RPMI7951 (cell line): ENCODE data around the gene ELL. TPM values are rescaled to one million over a fixed set of nuclear protein-coding genes. Genes with fewer than 3 reads are reported as not detected.
"Not testable (repeated sequence)": the region's sequence is repeated elsewhere in the genome, so short reads cannot be mapped to it uniquely, and the experiment has no call there.

Source experiments
- DNase-seq: peaks from one replicate; pipeline ENCODE4 v3.0.0-alpha.2; 2012; ENCODE audit warnings: low read depth
- total RNA-seq: library from RNA; depleted of rRNA; stranded (reverse); fragments of >200 nt; shearing (Covaris generic); gene quantifications from 2 replicates; pipeline ENCODE4 v1.2.3, GENCODE V29; 2014; rRNA removed

Gene ELL
- 6.5 and 7.2 TPM in 2 replicates for total RNA-seq

- DNase-seq = no peak
Measured at GRCh38 chr19:18521692-18522123, at the start of gene ELL. Gene ELL (minus strand): TSS chr19:18522070. CDS start chr19:18522055, 15 bp downstream.

DNA sequence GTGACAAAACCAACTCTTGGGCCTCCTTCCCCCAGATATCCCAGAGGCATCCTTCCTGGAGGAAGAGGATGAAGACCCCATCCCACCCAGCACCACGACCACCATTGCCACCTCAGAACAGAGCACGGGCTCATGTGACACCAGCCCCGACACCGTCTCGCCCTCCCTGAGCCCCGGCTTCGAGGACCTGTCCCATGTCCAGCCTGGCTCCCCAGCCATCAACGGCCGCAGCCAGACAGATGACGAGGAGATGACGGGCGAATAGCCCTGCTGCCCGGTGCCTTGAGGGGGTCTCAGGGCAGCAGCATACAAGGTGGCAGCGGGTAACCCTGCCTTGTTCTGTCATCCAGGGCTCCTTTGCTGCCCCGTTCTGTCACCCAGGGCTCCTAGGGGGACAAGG, 46.5 kb upstream of the ELL start:
- no peak for DNase-seq

DNA sequence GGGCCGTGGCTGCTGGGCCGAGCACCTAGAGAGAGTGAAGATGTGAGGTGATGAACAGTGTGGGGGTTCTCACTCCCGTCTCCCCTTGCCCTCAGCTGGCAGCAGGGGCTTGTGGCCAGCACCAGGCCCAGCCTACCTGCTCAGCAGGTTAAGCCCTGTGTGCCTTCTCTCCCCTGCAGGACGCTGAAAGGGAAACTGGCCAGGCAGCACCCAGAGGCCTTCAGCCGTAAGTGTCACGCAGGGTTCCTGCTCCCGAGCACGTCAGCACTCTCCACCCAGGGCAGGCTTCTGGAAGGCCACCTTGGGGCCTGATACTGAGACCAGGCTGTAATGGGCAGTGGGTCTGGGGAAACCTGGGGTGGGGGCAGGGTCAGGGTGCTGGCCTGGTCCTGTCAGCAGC, 45.1 kb upstream of the ELL start:
- DNase-seq = no peak

DNA sequence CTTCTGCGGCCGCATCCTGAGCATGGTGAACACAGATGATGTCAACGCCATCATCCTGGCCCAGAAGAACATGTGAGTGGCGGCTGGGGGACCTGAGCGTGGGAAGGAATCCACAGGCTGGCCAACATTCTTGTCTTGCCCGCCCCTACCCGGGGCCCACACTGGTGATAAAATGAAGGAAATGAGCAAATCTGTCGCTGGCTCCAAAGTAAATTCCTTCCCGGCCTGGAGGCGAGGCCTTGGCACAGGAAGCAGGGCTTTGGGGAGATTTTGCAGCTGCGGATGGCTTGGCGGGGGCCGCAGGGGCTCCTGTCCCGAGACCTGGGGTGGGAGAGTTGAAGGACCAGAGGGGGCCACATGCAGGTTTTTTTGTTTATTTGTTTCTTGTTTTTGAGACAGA, 40.2 kb upstream of the ELL start:
- no peak for DNase-seq

GRCh38 chr19:18559685-18560084, 37.8 kb upstream of the ELL start:
- no peak for DNase-seq

GRCh38 chr19:18558604-18559003, 36.7 kb upstream of the ELL start:
- no peak for DNase-seq

GRCh38 chr19:18558202-18558555, 36.3 kb upstream of the ELL start:
- DNase-seq = no peak

DNA sequence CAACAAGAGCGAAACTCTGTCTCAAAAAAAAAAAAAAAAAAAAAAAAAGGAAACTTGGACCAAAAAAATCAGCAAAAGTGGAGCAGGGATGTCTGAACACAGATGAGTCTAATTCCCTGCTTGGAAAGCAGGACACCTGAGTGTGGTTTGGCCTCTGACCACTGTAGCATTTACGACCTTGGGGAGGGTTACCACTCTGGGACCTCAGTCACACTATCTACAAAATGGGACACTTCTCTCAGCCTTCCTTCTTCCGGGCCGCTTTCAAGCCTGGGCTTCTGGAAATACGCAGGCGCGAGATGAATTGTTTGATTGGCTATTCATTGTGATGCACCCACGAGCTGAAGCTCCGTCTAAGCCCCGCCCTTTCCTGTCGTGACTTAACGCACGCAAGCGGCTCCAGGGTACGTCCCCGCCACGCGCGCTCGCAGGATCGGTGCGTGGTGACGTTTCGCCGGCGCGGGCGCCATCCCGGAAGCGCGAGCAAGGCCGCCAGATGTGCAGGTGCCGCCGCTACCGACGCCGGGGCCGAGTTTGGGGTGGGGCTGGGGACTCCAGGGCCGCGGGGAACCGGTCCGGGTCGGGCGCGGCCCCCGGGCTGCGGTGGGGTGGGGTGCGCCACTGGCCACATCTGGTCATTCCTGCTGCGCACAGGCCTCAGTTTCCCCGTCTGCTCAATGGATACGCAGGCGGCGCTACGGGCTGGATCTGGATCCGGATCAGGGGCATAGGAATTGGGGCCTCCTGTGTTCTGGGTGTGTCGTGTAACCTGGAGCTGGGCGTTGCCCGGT, 35.7 kb upstream of the ELL start, which contains the start of gene KXD1:
TSS of gene KXD1 (plus strand) at position 460 of the 791 bp plus-strand sequence. CDS start 4,187 bp downstream, outside the sequence.
- peak; percentile 99 for DNase-seq

GRCh38 chr19:18551631-18552030, 29.8 kb upstream of the ELL start:
- no peak for DNase-seq

GRCh38 chr19:18543814-18544475, 22.1 kb upstream of the ELL start:
- peak; percentile 78 for DNase-seq

DNA sequence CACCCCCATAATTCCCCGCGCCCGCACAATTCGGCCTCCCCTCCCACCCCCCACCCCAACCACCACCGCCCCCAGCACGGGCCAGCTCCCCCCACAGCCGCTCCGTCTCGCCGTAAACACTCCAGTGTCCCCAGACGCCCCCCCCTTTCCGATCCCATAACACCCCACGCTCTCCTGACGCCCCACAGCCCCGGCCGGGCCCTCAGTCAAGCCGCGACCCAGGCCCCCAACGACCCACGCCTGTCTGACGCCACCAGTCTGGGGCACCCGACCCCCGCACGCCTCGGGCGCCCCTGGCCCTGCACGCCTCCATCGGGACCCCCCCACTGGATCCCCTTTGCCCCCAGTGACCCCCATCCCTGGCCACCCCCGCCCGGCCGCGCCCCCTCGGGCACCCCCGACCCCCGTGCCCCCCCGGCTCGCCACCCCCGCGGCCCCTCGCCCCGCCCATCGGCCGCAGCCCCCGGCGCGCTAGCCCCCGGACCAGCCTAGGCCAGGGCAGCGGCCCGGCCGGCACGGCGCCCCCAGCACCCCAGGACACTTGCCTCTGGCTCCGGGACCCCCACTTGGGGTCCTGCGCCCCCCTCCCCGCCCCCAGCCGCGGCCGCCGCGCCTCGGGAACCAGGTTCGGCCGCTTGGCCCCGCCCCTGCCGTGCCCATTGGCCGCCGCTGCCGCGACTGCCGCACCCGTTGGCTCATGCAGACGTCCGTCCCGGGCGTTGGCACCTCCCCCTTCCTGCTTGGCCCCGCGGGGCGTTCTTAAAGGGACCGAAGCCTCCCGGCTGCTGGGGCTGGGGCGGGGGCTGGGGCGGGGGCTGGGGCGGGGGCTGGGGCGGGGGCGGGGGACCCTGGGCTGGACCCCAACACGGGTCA, 21.3 kb upstream of the ELL start, which contains the start of gene FKBP8:
TSS of gene FKBP8 (minus strand) at position 633 of the 873 bp plus-strand sequence. CDS start 1,603 bp downstream, outside the sequence.
- DNase-seq = peak; percentile 81

GRCh38 chr19:18541992-18542940, 20.4 kb upstream of the ELL start:
- no peak for DNase-seq

- peak; percentile 52 for DNase-seq
Measured at GRCh38 chr19:18541258-18541991, 19.6 kb upstream of the ELL start.

DNA sequence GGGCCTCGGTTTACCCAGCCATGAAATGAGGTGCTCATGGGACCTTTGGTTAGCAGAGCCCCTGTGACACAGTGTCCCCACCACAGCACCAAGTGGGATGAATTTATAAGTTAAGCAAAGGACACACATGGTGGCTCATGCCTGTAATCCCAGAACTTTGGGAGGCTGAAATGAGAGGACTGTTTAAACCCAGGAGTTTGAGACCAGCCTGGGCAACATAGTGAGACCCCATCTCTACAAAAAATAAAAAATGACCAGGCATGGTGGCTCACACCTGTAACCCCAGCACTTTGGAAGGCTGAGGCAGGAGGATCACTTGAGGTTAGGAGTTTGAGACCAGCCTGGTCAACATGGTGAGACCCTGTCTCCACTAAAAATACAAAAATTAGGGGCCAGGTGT, 18.3 kb upstream of the ELL start:
- DNase-seq = not testable (repeated sequence)

DNA sequence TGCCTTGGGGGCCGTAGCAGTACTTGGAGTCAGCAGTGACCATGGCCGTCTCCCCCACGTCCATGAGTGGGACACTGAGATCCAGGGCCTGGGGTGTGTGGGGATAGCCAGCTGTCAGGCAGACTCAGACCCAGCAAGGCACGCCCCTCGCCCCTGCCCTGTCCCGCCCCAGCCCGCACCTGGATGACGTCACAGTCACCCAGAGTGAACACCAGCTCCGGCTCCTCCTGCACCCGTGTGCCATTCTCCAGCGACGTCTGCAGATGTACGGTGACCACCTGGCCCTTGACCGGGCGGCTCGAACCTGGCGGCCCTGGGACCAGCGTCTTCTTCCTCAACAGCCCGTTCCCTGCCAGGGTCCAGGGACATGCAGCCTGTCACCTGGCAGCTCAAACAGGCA, 17.5 kb upstream of the ELL start:
- no peak for DNase-seq

- DNase-seq = no peak
Measured at GRCh38 chr19:18538115-18538514, 16.2 kb upstream of the ELL start.

DNA sequence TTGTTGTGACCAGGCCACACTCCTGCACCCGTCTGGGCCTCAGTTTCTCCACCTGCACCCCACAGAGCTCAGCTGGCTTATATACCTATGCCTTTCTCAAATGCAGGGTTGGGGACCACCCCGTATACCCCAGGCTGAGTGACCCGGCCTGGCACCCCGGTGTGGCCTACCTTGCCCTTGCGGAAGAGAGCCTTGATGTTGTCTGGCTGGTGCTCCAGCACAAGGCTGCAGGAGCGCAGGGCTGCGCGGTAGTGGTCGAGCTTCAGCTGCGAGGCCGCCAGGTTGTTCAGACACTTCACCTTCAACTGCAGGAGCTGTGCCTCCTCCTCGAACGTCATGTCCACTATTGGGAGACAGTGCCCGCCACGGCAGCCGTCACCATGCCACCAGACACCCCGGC, 15.6 kb upstream of the ELL start:
- no peak for DNase-seq

- DNase-seq = no peak
Measured at GRCh38 chr19:18536475-18536874, 14.6 kb upstream of the ELL start.

DNA sequence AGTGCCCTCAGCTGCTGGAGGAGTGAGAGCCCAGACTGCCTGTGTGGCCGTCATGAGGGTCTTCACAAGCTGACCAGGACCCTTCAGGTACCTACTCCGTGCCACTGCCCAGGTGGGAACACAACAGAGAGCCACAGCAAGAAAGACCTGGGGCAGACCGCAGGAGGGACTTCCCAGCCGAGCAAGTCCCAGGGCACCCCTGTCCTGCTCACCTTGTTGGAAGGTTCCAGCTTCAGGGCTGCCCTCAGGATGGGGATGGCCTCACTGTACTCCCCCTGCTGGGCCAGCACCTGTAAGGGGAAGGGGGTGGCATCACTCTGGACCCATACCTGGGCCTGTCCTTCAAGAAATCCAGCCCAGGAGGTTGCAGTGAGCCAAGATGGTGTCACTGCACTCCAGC, 11.2 kb upstream of the ELL start:
- DNase-seq = no peak
